ENCODE results near the gene ERGIC3. TPM values are rescaled to one million over a fixed set of nuclear protein-coding genes. Genes with fewer than 3 reads are reported as not detected.
"Not testable (repeated sequence)": the region's sequence is repeated elsewhere in the genome, so short reads cannot be mapped to it uniquely, and the experiment has no call there.

Gene ERGIC3
- polyA plus RNA-seq, 1 donor from 2014 or later: 119 TPM

DNA sequence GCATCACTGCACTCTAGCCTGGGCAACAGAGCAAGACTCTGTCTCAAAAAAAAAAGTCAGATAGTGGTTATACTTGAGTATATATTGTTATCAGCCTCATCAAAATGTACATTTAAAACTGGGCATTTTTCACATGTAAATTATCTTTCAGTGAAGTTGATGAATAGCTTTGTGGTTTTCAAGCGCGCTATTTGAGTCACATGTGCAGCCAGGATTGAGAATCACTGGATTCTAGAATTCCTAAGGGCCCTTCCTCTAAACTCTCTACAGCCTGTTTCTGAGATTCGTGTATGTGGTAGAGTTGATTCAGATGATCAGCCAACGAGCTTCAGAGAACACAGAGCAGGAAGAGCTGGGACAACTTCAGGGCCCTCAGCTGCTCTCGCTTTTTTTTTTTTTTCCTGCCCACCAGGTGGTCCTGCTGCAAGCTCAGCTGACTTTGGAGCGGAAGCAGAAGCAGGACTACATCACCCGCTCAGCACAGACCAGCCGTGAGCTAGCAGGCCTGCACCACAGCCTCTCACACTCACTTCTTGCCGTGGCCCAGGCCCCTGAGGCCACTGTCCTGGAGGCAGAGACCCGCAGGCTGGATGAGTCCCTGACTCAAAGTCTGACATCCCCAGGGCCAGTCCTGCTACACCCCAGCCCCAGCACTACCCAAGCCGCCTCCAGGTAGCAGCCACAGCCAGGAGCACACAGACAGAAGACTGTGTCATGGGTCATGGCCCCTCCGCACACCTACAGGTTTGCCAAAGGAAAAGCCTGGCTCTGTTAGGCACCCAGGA is 30.7 kb upstream of the ERGIC3 start:
- Mint-ChIP-seq H3K9me3 (no peaks in the 10 kb centered on the region), H3K27me3 (no peaks in the 10 kb centered on the region), H3K36me3 (peaks cover 5% of the 10 kb centered on the region), H3K4me1 (peaks cover 22 to 29% (median 28%) of the 10 kb centered on the region in 3 donors), H3K4me3 (no peak overlapping the region), H3K27ac (no peak overlapping the region)

DNA sequence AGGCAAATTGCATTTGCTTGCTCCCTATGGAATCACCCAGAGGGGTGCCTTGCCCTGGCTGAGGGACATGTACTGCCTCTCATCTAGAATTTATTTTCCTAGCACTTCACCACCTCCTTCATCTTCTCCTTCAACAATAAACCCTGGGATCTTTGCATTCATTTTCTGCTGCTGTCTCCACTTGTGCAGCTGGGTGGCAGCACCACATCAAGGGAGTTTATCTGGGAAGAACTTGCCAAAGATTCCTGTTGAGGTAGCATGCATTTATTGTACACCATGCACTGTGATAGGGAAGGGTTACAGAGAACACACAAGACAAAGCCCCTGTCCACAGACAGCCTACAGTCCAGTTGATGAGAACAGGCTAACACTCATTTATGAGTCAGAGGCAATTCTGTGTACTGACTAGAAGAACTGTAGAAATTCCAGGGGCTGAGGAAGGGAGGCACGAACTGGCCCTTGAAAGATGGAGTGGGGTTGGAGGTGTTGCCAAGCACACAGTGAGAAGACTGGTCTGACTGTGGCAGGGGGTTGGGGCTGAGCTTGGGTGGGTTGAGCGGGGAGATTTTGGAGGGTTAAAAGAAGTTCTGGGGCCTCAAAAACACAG is 30.0 kb upstream of the ERGIC3 start:
- Mint-ChIP-seq H3K27ac (no peak overlapping the region), H3K36me3 (peaks cover 5% of the 10 kb centered on the region), H3K4me1 (peaks cover 16 to 22% (median 20%) of the 10 kb centered on the region in 3 donors), H3K4me3 (no peak overlapping the region), H3K27me3 (no peaks in the 10 kb centered on the region), H3K9me3 (no peaks in the 10 kb centered on the region)

DNA sequence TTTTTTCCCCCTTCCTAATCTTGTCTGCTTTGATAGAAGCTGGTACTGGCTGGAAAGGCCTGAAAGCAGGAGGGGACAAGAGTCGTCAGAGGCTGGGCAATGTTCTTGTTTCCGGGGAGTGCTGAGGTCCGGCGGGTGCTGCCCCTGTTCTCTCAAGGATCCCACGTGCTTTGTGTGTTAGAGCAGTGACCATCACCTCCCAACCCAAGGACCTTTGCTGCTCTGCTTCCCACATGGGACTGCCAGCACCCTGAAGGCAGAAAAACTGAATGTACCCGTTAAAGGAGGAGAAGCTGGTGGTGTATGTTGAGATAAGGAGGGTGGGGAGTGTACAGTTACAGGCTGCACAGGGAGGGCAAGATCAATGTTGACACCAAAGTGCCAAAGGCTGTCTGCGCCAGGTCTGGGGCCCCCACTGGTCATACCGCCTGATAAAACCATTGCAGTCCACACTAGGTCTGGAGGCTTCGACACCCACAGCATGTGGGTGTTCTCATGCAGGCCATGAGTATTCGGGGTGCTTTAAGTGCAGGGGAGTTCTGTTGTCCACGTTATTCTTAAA is 27.4 kb upstream of the ERGIC3 start:
- Mint-ChIP-seq H3K4me3 (no peak overlapping the region), H3K27me3 (no peaks in the 10 kb centered on the region), H3K36me3 (peaks cover 5% of the 10 kb centered on the region), H3K9me3 (no peaks in the 10 kb centered on the region), H3K27ac (peak overlapping the region in 1 of 3 donors; percentile 29), H3K4me1 (peaks cover 0 to 4% (median under 1%) of the 10 kb centered on the region in 3 donors)

GRCh38 chr20:35515341-35515740 is 26.5 kb upstream of the ERGIC3 start:
- Mint-ChIP-seq H3K27me3 (no peaks in the 10 kb centered on the region), H3K36me3 (peaks cover 5% of the 10 kb centered on the region), H3K9me3 (no peaks in the 10 kb centered on the region), H3K4me3 (no peak overlapping the region), H3K27ac (no peak overlapping the region), H3K4me1 (no peaks in the 10 kb centered on the region)

- H3K4me3 Mint-ChIP-seq: no peak overlapping the region
- H3K27ac Mint-ChIP-seq: no peak overlapping the region
- no peaks in the 10 kb centered on the region for H3K9me3 Mint-ChIP-seq
- peaks cover 7% of the 10 kb centered on the region for H3K36me3 Mint-ChIP-seq
- no peaks in the 10 kb centered on the region for H3K4me1 Mint-ChIP-seq
- H3K27me3 Mint-ChIP-seq: no peaks in the 10 kb centered on the region
Observed at GRCh38 chr20:35515949-35516645, 25.8 kb upstream of the ERGIC3 start.

DNA sequence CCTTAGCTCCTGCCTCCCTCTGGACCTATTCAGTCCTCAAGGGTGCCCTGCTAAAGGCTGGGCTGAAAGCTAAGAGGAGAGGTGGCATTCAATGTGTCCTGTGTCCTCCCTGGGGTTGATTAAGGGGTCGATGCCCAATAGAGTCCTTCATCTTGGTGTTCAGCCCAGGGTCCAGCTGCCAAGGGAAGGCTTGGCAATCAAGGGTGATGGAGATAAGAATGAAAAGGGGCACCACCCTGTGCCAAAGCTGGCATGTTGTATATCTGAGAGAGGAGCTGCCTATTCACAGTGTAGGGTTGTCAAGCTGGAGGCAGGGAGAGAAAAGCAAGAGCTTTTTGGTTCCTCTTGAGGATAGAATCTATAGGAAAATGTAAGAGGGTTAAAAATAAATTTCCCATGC is 24.8 kb upstream of the ERGIC3 start:
- no peaks in the 10 kb centered on the region for H3K9me3 Mint-ChIP-seq
- no peaks in the 10 kb centered on the region for H3K4me1 Mint-ChIP-seq
- H3K27me3 Mint-ChIP-seq: no peaks in the 10 kb centered on the region
- H3K27ac Mint-ChIP-seq: no peak overlapping the region
- H3K36me3 Mint-ChIP-seq: peaks cover 2% of the 10 kb centered on the region
- H3K4me3 Mint-ChIP-seq: no peak overlapping the region

- not testable (repeated sequence) for H3K27me3 Mint-ChIP-seq, H3K4me3 Mint-ChIP-seq, H3K27ac Mint-ChIP-seq, H3K9me3 Mint-ChIP-seq, H3K4me1 Mint-ChIP-seq, H3K36me3 Mint-ChIP-seq
Observed at GRCh38 chr20:35517767-35518166, 24.1 kb upstream of the ERGIC3 start.

- Mint-ChIP-seq H3K27ac (no peak overlapping the region), H3K4me1 (no peaks in the 10 kb centered on the region), H3K36me3 (peaks cover 2% of the 10 kb centered on the region), H3K4me3 (no peak overlapping the region), H3K9me3 (no peaks in the 10 kb centered on the region), H3K27me3 (no peaks in the 10 kb centered on the region)
Observed at GRCh38 chr20:35518955-35519354, 22.9 kb upstream of the ERGIC3 start.

GRCh38 chr20:35523298-35523888 is 18.5 kb upstream of the ERGIC3 start:
- no peaks in the 10 kb centered on the region for H3K9me3 Mint-ChIP-seq
- H3K27ac Mint-ChIP-seq: peak overlapping the region in 2 of 3 donors; percentile 59 to 74
- H3K4me1 Mint-ChIP-seq: no peaks in the 10 kb centered on the region
- H3K36me3 Mint-ChIP-seq: peaks cover 2% of the 10 kb centered on the region
- no peak overlapping the region for H3K4me3 Mint-ChIP-seq
- no peaks in the 10 kb centered on the region for H3K27me3 Mint-ChIP-seq

GRCh38 chr20:35525639-35526038 is 16.2 kb upstream of the ERGIC3 start:
- Mint-ChIP-seq H3K9me3 (no peaks in the 10 kb centered on the region), H3K36me3 (peaks cover 4% of the 10 kb centered on the region), H3K27ac (no peak overlapping the region), H3K4me1 (peaks cover 0 to 2% (median 0%) of the 10 kb centered on the region in 3 donors), H3K4me3 (no peak overlapping the region), H3K27me3 (no peaks in the 10 kb centered on the region)

GRCh38 chr20:35527122-35527769 is 14.6 kb upstream of the ERGIC3 start:
- H3K4me1 Mint-ChIP-seq: peaks cover 0 to 2% (median 0%) of the 10 kb centered on the region in 3 donors
- no peaks in the 10 kb centered on the region for H3K9me3 Mint-ChIP-seq
- H3K36me3 Mint-ChIP-seq: peaks cover 2% of the 10 kb centered on the region
- H3K4me3 Mint-ChIP-seq: peak overlapping the region in 1 of 4 donors; percentile 76
- no peaks in the 10 kb centered on the region for H3K27me3 Mint-ChIP-seq
- H3K27ac Mint-ChIP-seq: no peak overlapping the region

GRCh38 chr20:35529552-35529951 is 12.3 kb upstream of the ERGIC3 start, which contains the start of gene C20orf173:
Gene C20orf173 (minus strand): TSS chr20:35529652. CDS start chr20:35529373, 279 bp downstream.
- H3K36me3 Mint-ChIP-seq: peaks cover 2% of the 10 kb centered on the region
- H3K27me3 Mint-ChIP-seq: no peaks in the 10 kb centered on the region
- H3K4me1 Mint-ChIP-seq: peaks cover 0 to 2% (median 0%) of the 10 kb centered on the region in 3 donors
- no peak within 1 kb of the TSS for H3K27ac Mint-ChIP-seq
- no peaks in the 10 kb centered on the region for H3K9me3 Mint-ChIP-seq
- H3K4me3 Mint-ChIP-seq: peak within 1 kb of the TSS in 1 of 4 donors; percentile 52

DNA sequence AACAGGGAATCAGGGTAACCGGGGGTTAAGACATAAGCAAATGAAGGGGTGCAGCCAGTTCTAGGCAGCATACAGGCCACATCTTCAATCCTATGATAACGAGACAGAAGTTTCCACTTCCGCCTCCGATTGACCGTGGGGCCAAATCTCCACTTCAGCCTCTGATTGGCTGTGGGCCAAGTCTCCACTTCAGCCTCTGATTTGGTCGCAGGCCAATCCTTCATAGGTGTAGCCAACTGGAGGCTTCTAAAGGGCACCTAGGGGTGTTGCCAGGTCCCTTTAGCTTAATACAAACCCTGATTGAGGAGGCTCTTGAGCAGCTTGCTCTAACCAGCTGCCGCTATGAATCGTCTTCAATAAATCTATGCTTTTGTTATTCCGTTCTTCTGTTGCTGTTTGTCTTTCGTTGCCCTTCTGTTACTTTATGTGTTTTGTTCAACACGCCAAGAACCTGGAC is 2.1 kb upstream of the ERGIC3 start:
- H3K4me1 Mint-ChIP-seq: peaks cover 6 to 11% (median 11%) of the 10 kb centered on the region in 3 donors
- H3K4me3 Mint-ChIP-seq: peak overlapping the region; percentile 61 to 88 (median 76)
- H3K27me3 Mint-ChIP-seq: no peaks in the 10 kb centered on the region
- H3K27ac Mint-ChIP-seq: peak overlapping the region; percentile 54 to 87 (median 76)
- H3K9me3 Mint-ChIP-seq: no peaks in the 10 kb centered on the region
- H3K36me3 Mint-ChIP-seq: peaks cover 3% of the 10 kb centered on the region

- Mint-ChIP-seq H3K36me3 (peaks cover 3% of the 10 kb centered on the region), H3K27ac (peak overlapping the region; percentile 95 to 96 (median 95)), H3K4me3 (peak overlapping the region; percentile 90 to 98 (median 98))
Observed at GRCh38 chr20:35541118-35541782, 628 bp upstream of the ERGIC3 start.

More at GRCh38 chr20:35541118-35541782, 628 bp upstream of the ERGIC3 start:
- no peaks in the 10 kb centered on the region for H3K9me3 Mint-ChIP-seq
- H3K27me3 Mint-ChIP-seq: no peaks in the 10 kb centered on the region
- peaks cover 6 to 11% (median 11%) of the 10 kb centered on the region in 3 donors for H3K4me1 Mint-ChIP-seq
